NCI-H2107 (cell line): ENCODE results near the gene YARS2.
"Not testable (repeated sequence)": the region's sequence is repeated elsewhere in the genome, so short reads cannot be mapped to it uniquely, and the experiment has no call there.

Experiments used
- DNase-seq: peaks from one replicate; lab custom pipeline; 2025; lab: John Stamatoyannopoulos, UW

Gene YARS2

GRCh38 chr12:32743264-32743663, 12.4 kb downstream of the YARS2 start:
- no peak for DNase-seq

GRCh38 chr12:32742133-32742532, 13.6 kb downstream of the YARS2 start:
- no peak for DNase-seq

- no peak for DNase-seq
These were observed 16.4 kb downstream of the YARS2 start for GRCh38 chr12:32739279-32739678.

- DNase-seq, result no peak
These were observed 18.0 kb downstream of the YARS2 start for GRCh38 chr12:32737715-32738114.

GRCh38 chr12:32736445-32736844, 19.3 kb downstream of the YARS2 start:
- DNase-seq, result no peak

- no peak for DNase-seq
These were observed 20.7 kb downstream of the YARS2 start for GRCh38 chr12:32734952-32735351.

GRCh38 chr12:32727237-32727636, 28.5 kb downstream of the YARS2 start:
- no peak for DNase-seq

- no peak for DNase-seq
These were observed 29.4 kb downstream of the YARS2 start for GRCh38 chr12:32726286-32726685.

- DNase-seq, result not testable (repeated sequence)
These were observed 30.4 kb downstream of the YARS2 start for GRCh38 chr12:32725308-32725707.

- no peak for DNase-seq
These were observed 36.8 kb downstream of the YARS2 start for GRCh38 chr12:32718926-32719325.

GRCh38 chr12:32714772-32715171, 40.9 kb downstream of the YARS2 start:
- DNase-seq, result no peak

- DNase-seq, result no peak
These were observed 46.8 kb downstream of the YARS2 start for GRCh38 chr12:32708926-32709325.

- DNase-seq, result no peak
These were observed 49.2 kb downstream of the YARS2 start for GRCh38 chr12:32706335-32707024.

- DNase-seq, result no peak
These were observed 49.9 kb downstream of the YARS2 start for GRCh38 chr12:32705783-32706182.

- DNase-seq, result no peak
These were observed 52.8 kb downstream of the YARS2 start for GRCh38 chr12:32702946-32703345.

GRCh38 chr12:32702473-32702872, 53.2 kb downstream of the YARS2 start:
- DNase-seq, result no peak

- DNase-seq, result not testable (repeated sequence)
These were observed 56.3 kb downstream of the YARS2 start for GRCh38 chr12:32699437-32699836.

GRCh38 chr12:32698285-32698684, 57.4 kb downstream of the YARS2 start:
- DNase-seq, result no peak

GRCh38 chr12:32697445-32697844, 58.3 kb downstream of the YARS2 start:
- DNase-seq, result no peak
